HG03565 (cell line): ENCODE measurements around the gene AP2B1.
"Not testable (repeated sequence)": the region's sequence is repeated elsewhere in the genome, so short reads cannot be mapped to it uniquely, and the experiment has no call there.

Experiments used
- ATAC-seq: cut with Tn5 transposase; IDR thresholded peaks from one replicate; pipeline ENCODE4 v1.9.1; 2021; ENCODE audit warnings: mild to moderate bottlenecking, moderate library complexity; ENCODE audit not compliant: unreplicated experiment

Gene AP2B1

DNA sequence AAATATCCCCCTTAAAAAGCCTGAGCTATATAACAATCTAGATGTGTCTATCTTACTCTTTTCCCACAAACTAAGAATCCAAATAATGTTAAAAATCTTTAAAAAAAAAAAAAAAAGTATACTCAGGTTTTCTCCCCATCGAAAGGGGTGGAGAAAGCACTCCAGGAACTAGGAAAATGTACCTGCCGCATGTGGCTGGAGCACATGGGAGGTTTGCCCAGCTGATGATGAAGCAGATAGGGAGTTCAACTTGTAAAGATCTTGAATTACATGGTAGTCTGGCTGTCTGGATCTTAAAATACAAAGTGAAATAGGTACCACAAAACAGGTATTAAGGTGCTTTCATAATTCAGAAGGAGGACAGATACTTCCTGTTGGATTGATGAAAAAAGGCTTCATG lies 17.7 kb upstream of the AP2B1 start:
- ATAC-seq = no peak

DNA sequence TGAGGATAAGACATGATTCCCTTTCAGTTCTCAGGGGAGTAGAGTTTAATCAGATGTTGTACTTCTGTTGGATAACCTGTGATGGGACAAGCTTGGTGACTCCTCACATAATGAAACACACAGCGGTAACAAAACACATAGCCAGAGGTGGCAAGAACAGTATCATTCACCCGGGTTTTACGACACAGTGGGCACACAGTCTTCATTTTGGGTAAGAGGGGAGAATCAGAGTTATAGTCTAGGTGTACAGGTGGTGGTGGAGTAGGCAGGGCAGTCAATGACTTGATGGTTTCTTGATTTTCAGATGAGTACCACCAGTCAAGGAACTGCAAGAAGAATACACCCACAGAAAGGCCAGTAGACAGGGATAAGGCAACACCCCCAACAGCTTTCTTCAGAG lies 11.4 kb upstream of the AP2B1 start:
- no peak for ATAC-seq

DNA sequence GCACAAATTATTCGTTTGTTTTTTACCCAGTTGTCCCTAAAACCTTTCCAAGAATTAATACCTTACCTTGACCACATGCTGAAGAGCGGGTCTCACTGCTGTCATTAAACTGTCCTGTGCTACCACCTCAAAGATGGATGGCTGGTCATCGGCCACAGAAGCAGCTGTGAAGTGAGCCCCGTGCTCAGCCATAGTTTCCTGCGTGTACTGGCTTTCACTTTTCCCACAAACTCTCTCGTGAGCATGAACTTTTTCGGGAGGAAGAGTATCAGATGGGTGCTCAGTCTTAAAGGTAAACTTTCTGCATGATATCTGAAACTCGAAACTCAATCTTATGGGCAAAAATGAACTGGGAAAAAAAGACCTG lies 9.3 kb upstream of the AP2B1 start:
- ATAC-seq = no peak

DNA sequence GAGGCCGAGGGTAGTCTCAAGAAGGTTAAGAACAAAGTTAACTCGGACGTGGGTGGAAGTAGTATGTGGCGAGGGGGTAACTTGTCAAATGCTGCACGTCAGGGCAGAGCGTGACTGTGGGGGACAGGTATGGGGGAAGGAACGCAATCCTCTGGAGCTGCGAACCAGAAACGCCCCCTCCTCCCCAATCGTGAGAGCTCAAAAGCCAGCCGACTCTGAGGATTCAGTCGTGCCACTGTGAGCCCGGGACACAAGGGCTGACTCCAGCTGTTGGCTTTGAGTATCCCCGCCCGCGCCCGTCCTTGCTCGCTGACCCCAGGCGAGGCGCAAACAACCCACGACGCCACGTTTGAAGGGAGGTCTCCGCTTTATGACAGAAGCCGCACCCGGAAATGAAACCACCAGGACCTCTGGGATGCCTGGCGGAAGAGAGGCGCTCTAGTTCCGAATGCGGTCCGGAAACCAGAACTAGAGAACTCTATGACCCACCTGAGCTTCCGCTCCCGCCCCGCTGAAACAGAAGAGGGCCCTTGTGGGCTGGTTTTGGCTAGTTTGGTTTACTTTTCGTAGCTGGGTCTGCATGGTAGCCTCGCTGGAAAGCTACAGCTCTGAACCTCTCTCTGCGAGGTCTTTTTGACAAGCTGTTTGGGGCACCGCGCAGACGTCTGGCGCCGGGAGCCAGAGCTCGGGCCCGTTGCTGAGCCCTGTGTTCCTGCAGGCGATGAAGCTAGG lies 8.8 kb upstream of the AP2B1 start, which contains the start of gene PEX12:
Gene PEX12 (minus strand): TSS at position 375 of the 732 bp plus-strand sequence. CDS start 550 bp downstream, outside the sequence.
- ATAC-seq = peak; percentile 81

DNA sequence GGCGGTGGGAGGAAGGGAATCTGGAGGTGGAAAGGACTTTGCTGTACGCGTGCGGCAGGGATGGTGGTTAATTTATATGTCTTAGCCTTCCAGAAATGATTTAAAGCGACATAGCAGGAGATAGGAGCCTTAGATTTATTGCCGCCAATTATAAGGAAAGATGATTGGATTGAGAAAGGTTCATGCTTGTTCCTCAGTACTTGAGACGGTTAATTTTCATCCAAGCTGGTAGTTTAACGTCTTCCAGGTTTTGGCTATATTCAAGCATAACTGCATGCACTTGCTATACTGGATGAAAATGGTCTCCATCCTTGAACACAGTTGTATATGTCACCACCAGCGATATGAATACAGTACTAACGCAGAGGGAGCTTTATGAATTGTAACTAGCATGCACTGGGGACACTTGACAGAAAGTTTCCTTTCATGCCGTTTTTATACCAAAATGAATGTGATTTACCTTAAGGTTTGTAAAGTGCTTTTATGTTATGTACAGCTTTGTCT lies 8.1 kb upstream of the AP2B1 start:
- no peak for ATAC-seq

DNA sequence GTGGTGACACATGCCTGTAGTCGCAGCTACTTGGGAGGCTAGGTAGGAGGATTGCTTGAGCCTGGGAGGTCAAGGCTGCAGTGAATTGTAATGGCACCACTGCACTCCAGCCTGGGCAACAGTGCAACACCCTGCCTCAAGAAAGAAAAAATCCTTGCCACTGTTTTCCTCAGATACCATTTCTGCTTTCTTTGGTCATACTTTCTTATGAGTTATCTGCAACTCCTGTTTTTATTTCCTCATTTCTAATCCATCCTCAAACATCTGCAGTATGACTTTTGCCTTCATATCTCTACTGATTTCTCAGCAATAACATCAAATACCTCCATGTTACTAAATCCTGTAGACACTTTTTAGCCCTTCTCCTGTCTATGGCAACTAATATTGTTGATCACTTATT lies 3.1 kb upstream of the AP2B1 start:
- no peak for ATAC-seq

DNA sequence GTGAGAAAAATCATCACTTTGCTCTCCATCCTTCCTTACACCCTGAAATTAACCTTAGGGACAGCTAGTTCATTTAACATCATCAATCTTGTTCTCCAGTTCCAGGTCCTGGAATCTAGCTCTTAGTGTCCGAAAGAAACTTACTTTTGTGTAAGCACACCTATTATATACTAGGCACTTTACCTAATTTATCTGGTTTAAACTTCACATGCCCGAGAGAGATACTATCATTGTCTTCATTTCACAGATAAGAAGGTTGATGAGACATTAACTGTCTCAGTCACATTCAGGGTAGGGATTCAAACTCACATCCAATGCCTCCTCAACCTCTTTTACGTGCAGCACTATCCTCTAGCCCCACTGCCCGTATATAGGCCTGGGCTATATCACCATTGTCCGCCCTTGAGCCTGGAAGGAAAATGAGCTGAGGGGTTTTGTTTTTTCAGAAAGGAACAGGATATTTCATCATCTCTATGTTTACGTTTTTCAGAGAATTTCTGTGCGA lies 501 bp upstream of the AP2B1 start:
- ATAC-seq = peak; percentile 10

DNA sequence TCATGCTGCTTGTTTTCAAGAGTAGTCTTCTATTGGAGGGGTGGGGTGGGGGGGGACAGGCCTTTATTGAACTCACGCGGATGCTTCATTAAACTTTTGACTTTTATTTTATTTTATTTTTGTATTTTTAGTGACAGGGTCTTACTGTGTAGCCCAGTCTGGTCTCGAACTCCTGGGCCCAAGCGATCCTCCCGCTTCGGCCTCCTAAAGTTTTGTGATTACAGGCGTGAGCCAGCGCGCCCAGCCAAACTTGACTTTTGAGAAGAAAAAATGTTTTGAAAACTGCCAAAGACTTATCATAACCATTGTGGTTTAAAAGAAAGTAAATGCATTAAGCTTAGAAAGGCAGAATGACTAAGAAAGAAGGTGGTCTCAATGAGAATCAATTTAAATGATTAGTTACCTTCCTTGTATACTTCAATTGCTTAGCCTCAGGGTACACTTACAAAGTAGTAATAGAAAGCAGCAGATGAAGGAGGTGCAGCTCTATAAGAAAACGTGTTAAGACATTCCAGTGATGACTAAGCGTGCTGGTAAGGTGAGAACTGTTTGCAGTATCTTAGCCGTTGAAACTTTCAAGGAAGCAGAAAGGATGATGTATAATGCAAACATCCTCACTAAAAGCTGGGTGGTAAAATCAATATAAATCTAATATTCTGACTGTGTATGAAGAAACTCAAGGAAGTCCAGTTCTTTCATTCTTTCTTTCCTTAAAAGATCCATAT lies 1.2 kb downstream of the AP2B1 start:
- ATAC-seq = no peak

DNA sequence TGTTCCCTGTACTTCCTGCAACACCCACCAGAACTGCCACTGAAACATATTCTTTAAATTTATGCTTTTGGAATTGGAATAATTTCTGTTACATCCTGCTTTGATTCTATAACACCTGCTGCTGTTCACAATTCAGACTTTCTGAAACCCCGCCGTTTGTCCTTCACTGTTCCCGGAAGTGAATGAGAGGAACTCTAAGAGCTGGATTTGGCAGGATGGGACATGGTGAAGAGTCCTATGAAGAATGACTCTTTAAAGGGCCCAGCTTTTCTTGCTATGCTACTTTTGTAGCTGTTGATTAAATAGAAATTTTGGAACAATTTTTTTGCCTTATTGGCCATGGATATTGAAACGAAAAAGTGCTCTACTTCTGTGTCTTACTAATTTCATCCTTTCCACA lies 8.9 kb downstream of the AP2B1 start:
- ATAC-seq = no peak

DNA sequence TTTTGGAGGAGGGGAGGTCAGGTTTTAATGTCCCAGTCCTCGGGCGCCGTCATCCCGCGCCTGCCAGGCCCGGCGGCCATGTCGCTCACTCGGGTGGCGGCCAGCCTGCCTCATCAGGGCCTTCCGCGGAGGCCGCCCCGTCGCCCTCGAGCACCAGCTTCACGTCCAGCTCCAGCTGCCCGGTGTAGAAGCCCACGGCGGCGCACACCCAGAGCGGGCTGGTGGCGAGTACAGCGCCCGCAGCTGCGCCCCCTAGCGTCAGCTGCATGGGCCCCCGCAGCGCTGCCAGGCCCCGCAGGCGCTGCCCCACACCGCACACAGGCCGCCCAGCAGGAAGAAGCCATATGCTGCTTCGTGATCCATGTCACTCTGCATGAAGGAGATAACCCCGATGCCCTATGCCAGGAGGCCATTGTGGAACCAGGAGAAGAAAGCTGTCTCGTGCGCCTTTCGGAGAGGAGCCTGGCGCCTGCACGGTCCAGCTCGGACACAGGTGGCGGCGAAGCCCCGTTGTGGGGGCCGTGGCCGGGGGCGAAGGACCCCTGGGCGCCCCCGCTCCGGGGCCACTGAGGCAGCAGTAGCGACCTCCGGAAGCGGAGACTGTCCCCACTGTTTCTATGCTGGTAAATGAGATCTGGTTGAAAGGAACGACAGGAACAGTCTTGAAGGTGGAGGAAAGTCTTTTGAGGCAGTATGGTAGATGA lies 9.6 kb downstream of the AP2B1 start:
- no peak for ATAC-seq

DNA sequence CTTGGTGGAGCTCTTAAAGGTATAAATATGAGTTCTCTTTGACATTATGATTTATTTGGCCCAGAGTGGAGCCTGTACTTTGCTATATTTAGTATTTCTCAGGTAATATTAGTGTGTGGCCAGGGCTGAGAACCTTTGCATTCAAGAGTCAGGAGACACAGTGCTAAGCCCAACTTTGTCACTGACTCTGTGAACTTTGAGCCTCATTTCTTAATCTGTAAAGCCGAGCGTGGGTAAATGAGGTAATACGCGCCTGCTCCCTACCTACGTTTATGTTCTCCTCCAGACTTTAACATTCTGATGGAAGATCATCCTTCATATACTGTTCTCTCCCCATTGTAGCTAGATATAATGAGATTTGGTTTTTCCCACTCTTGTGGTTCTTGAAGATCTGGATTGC lies 10.5 kb downstream of the AP2B1 start:
- no peak for ATAC-seq

DNA sequence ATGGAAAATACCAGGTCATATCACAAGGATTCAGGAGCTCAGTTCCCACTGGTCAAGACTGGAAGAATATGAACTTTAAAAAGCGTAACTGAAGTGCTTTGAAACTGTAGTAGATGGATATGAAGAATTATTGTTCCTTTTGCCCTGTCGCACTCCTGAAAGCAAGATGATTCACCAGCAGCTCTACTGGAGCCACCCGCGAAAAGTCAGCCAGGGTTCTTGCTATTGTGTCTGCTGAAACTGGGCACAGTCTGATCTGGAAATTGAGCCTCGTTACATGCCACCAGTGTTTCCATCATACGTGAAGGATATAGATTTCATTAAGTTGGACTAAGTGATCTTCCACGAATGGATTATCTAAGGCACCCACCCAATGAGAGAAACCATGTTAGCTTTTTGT lies 16.6 kb downstream of the AP2B1 start:
- ATAC-seq = no peak

DNA sequence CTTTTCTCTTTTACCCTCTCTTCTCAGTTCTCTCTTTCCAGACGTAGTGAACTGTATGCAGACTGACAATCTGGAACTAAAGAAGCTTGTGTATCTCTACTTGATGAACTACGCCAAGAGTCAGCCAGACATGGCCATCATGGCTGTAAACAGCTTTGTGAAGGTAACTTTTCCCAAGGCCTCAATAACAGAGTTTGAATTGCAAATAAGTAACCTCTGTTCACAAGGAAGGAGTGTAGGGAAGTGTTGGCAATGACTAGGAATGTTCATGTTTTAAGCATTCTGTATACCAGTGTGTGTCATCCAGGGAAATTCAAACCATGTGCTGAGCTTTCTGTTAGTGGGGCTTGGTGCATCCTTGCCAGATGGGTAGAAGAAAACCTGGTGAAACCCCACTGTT lies 18.6 kb downstream of the AP2B1 start:
- ATAC-seq = no peak

DNA sequence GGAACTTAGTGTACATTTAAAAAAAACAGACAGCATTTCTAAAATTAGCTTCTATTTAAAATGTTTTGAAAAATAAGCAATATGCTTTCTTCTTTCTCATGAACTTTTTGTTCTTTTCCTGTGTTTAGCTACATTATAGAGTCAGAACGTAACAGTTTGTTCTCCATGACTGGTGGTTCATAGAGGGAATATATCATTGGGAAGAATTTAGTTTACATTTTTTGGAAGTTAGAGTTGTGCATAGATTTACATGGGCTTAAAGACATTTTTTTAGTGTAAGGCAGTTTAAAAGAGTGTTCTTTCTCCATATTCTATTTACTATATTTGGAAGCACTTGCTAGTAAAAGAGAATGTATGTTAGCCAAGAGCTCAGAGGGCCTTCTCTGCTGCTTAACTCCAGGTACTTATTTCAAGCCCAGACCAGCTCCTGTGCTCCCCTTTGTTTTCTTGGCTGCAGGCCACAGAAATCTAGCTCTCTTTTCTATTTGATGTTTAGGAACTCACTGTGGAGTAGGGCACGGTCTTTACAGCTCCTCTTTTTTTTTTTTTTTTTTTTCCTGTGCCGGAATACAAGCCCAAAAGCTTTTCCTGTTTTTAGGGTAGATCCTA lies 20.2 kb downstream of the AP2B1 start:
- no peak for ATAC-seq

DNA sequence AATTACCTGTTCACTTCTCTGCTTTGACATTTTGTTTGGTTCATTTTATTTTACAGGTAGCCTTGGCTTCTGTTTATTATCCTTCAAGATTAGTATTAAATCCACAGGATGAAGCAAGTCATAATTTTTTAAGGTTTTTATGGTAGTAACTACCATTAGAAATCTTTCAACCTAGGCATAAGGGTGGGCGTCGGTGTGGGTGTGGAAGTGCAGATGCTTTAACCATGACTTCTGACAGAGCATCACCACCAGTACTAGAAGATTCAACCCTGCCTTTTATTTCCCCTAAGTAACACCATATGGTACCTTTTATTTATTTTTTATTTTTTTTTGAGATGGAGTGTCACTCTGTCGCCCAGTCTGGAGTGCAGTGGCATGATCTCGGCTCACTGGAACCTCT lies 22.7 kb downstream of the AP2B1 start:
- no peak for ATAC-seq

DNA sequence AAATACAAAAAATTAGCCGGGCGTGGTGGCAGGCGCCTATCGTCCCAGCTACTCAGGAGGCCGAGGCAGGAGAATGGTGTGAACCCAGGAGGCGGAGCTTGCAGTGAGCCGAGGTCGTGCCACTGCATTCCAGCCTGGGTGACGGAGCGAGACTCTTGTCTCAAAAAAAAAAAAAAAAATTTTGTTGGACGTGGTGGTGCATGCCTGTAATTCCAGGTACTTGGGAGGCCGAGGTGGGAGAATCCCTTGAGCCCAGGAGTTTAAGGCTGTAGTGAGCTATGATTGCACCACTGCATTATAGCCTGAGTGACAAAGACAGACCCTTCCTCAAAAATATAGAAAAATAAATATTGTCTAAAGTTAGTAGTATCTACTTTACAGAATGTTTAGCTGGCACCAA lies 23.6 kb downstream of the AP2B1 start:
- ATAC-seq = not testable (repeated sequence)

DNA sequence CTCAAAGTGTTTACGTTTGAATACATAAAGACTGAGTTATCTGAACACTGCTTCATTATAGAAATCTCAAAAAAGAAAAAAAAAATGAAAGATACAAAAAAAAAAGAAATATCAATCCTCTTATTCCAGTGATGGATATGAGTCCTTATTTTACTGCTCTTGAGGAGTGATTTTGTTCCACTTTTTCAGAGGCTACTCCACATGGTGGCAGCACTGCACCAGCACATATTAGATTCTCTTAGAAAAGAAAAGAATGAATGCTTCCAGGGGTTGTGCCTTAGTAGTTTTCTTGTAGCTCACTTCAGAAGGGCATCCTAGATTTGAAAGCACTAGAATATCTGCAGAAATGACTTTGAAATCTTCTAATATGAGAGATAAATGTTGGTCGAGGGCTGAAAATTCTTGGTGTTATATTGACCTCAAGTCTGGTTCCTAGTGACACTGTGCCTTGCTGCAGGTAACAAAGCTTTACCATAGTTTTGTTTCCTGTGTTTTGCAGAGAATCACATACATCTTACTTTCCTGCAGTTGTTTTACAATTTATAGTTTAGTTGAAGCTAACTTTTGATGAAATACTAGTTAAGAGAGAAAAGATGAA lies 25.9 kb downstream of the AP2B1 start:
- no peak for ATAC-seq

DNA sequence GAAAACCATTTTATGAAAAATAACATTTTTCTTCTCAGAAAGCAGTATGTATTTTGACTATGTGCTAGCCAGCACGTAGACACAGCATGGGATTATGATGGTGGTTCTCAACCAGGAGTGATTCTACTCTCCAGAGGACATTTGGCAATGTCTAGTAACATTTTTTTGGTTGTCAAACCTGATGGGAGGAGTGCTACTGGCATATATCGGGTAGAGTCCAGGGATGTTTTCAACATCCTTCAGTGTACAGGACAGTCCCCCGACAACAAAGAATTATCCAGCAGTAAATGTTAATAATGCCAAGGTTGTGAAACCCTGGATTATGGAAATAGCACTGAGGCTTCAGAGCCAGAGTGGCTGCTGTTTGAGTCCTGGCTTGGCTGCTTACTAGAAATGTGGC lies 27.7 kb downstream of the AP2B1 start:
- no peak for ATAC-seq

DNA sequence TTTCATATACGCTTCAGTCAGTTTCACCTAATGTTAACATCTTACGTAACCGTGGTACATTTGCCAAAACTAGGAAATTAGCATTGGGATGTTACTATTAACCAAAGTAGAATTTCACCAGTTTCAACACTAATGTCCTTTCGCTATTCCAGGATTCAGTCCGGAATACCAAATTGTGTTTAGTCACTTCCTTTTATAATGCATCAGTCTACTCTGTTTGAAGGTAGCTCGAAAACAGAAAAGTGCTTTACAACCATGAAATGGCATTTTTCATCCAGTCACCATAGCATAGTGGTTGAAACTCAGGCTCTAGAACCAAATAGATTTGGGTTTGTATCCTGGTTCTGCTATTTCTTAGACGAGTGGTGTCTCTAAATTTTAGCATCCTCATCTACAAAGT lies 29.4 kb downstream of the AP2B1 start:
- ATAC-seq = no peak

DNA sequence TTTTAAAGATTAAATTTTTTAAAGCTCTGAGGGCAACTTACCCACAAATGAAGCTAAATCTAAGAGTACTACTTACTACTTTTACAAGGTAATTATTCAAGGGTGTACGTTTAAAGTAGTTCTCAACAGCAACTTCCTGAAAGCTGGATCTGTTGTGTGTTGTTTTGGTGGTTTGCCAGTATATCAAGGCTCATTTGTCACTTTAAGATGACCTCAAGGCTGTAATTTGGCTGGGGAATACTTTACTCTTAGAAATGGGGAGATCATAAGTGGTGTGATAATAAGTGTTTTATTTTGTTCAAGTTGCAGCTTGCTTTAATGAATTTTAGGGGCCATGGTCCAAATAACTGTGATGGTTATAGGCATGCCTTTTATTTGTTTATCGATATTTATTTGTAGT lies 30.4 kb downstream of the AP2B1 start:
- no peak for ATAC-seq

DNA sequence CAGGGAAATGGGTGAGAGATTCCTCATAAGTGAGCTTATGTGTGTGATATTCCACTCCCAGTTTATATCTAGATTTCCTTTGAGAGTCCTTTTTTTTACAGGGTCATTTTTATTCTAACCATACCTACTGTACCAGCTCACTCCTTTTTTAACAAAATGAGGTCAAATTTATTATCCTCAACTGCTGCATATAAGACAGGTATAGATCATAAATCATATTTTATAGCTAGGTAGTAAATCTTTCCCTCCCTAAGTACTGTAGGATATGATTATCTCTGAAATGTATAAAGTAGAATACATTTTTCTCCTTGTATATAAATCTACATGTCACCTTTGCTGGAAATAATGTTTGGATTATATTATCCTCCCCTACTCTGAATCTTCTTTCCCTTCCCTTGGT lies 31.5 kb downstream of the AP2B1 start:
- ATAC-seq = no peak
